Right ventricle myocardium inferior (tissue), 1 donor: ENCODE data around the gene C5orf15. TPM values are rescaled to one million over a fixed set of nuclear protein-coding genes. Genes with fewer than 3 reads are reported as not detected.
"Not testable (repeated sequence)": the region's sequence is repeated elsewhere in the genome, so short reads cannot be mapped to it uniquely, and the experiment has no call there.

ENCODE experiments used
- ATAC-seq: fragments of 200-7000 bp; cut with Tn5 transposase; one replicate; pipeline ENCODE4 v1.9.1; 2020; ENCODE audit warnings: mild to moderate bottlenecking, moderate library complexity
- DNase-seq: peaks from one replicate; pipeline ENCODE4 v3.0.0; 2021; ENCODE audit errors: missing footprints
- intact Hi-C: fragments of 100-400 bp; cut with DNase I; formaldehyde crosslinking; loops from one replicate; pipeline ENCODE4 v1.11.0; 2022
- total RNA-seq: library from RNA; stranded (reverse); fragmentation: NEBNext Ultra II Directional; extraction: Animal tissue kit (Norgen Biotek cat#: 25700); gene quantifications from one replicate; pipeline ENCODE4 v1.2.1, GENCODE V29; 2021
- donor health status: DM: no; HTN: yes; CAD: no; lungs with severe emphysema.

The C5orf15 gene
- total RNA-seq, 1 donor from 2014 or later = 34.1 TPM

GRCh38 chr5:133969654-133970324 lies 1.4 kb upstream of the C5orf15 start:
- no peak for ATAC-seq
- intact Hi-C loops = no loop called here
- no peak for DNase-seq

GRCh38 chr5:133967698-133968203 lies 674 bp downstream of the C5orf15 start:
- ATAC-seq (peak; percentile 12), DNase-seq (no peak)
- intact Hi-C loops = no loop called here

GRCh38 chr5:133967124-133967523 lies 1.3 kb downstream of the C5orf15 start:
- intact Hi-C loops = no loop called here
- peak; percentile 37 for ATAC-seq
- DNase-seq = no peak

DNA sequence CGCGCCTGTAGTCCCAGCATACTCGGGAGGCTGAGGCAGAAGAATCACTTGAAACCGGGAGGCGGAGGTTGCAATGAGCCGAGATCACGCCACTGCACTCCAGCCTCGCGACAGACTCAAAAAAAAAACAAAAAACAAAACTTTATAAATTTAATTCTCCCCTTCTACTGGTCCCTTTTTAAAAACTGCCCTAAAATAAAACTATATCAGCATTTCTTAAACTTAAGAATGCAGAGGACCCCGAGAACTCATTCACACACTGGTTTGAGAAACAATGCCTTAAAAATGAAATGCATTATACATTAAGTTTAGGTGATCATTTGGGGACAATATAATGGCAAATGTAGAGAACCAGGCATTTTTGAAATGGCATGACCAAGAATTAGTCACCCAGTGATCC lies 2.3 kb downstream of the C5orf15 start:
- ATAC-seq = no peak
- intact Hi-C loops = no loop called here
- no peak for DNase-seq

DNA sequence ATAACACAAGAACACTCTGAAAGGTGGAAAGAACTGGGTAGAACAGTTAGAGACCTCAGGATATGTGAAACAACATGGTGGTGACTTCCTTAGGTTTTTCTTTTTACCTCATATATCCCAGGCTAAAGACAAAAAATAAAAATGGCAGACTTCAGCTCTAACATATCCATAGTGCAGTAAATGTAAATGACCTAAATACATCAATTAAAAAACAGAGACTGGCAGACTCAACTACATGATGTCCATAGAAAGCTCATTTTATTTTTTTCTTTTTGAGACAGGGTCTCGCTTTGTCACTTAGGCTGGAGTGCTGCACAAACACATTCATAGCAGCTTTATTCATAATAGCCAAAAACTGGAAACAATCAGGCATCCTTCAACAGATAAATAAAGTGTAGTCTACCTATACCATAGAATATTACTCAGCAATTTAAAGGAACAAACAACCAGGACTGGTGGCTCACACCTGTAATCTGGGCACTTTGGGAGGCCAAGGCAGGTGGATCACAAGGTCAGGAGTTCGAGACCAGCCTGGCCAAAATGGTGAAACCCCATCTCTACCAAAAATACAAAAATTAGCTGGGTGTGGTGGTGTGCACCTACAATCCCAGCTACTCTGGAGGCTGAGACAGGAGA lies 4.8 kb downstream of the C5orf15 start:
- no peak for ATAC-seq
- no peak for DNase-seq
- intact Hi-C loops = no loop called here

DNA sequence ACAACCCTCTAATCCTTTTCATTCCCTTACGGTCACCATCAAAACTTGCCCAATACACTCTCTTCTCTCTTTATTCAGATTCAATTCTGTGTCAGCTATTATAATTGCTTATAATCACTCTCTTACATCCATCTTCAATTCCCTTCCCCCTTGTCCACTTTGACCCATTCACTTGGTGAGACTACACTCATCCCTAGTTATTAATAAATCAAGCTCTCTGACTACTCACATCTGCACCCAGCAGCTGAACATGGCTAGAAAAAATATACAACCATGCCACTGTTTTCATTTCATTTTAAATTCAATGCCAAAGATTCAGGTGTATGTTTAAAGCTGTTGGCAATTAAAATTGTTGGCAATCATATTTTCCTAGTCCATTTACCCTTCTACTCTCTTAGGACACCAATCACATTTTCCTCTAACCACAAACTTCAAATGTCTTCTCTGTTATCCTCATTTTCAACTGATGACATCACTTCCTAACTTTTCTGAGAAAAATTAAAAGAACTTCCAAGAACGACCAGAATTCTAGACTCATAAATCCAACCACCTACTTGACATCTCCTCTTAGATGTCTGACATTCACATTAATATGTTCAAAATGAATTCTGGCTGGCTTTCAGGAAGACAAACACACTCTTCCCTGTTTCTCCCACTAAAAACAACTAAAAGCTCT lies 5.5 kb downstream of the C5orf15 start:
- intact Hi-C loops = no loop called here
- ATAC-seq = no peak
- DNase-seq = no peak

DNA sequence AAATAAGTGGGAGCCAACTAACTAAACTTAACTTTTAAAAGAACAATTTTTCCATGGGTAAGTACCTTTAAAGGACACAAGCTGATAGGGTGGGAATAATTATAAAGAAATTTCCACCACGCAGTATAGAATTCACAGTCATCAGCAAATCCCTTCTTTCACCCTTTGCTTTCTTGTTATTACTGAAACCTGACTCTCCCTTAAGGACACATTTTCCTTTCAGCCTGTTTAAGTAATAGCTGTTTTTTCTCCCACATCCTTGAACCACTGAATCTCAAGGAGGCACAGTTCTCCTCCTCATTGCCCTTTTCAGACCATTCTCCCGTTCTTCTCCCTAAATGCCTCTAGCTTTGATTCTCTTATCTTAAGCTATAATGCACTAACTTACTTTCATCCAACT lies 6.3 kb downstream of the C5orf15 start:
- intact Hi-C loops = no loop called here
- DNase-seq = no peak
- no peak for ATAC-seq

DNA sequence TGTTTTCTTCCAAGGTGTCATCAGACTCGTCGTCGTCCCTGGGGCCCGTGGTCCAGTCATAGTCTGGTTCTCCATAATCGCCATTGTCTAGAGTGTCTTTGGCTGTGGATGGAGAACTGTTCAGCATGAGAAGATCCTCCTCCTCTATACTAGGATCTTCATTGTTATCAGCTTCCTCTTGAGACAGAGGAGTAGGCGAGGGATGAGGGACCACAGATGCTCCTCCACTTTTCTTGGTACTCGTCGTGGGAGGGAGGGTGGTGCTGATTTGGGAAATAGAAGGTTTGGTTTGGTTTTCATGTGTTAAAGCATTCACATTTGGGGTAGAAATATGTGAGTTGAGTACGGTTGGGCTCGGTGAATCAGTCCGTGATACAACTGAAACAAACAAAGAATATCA lies 8.8 kb downstream of the C5orf15 start:
- ATAC-seq = no peak
- no peak for DNase-seq
- intact Hi-C loops = no loop called here

GRCh38 chr5:133957591-133957990 lies 10.8 kb downstream of the C5orf15 start:
- ATAC-seq (no peak), DNase-seq (no peak)
- intact Hi-C loops = no loop called here

DNA sequence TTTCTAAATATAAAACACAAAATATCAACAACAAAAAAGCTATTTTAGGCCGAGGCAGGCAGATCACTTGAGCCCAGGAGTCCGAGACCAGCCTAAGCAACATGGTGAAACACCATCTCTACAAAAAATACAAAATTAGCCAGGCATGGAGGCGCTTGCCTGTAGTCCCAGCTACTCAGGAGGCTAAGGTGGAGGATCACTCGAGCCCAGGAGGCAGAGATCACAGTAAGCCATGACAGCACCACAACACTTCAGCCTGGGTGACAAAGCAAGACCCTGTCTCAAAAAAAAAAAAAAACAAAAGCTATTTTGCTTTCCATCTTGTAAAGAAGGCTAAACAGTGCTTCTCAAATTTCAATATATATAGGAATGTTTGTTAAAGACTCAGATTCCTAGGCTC lies 11.3 kb downstream of the C5orf15 start:
- no peak for ATAC-seq
- intact Hi-C loops = no loop called here

GRCh38 chr5:133956196-133956595 lies 12.2 kb downstream of the C5orf15 start:
- DNase-seq, intact Hi-C loops, ATAC-seq: not testable (repeated sequence)

More for the DNA sequence above, 11.3 kb downstream of the C5orf15 start:
- no peak for DNase-seq

DNA sequence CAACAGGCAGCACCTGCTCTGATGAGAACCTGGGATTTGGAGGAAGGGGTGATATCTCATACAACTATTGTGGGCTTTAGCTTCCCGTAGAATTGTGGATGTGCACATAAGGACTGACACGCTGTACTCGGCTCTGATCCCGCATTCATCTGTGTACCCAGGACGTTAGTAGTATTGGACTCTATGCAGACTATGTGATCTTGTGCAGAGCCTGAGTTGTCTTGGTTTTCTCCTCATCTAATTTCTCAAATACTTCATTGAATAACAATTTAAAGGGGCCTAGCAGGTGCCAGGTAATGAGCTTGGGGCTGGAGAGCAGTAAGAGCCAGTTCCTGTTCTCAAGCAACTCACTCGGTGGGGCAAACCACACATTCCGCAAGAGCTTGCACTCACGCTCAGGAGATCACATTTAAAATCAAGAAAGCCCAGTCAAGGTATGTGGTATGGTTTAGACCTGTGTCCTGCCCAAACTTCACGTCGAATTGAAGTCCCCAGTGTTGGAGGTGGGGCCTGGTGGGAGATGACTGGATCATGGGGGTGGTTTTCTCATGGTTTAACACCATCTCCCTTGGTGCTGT lies 14.8 kb downstream of the C5orf15 start:
- intact Hi-C loops = loop anchor here (5.0 kb wide), 1 partner anchor 41 kb away; no protein-coding TSS in a partner anchor
- DNase-seq (no peak), ATAC-seq (no peak)

GRCh38 chr5:133952729-133953567 lies 15.5 kb downstream of the C5orf15 start:
- intact Hi-C loops = loop anchor here (5.0 kb wide), 1 partner anchor 41 kb away; no protein-coding TSS in a partner anchor
- DNase-seq (no peak), ATAC-seq (peak; percentile 86)

GRCh38 chr5:133950821-133951612 lies 17.4 kb downstream of the C5orf15 start:
- ATAC-seq (peak; percentile 53), DNase-seq (no peak)
- intact Hi-C loops = loop anchor here (5.0 kb wide), 1 partner anchor 39 kb away; no protein-coding TSS in a partner anchor

GRCh38 chr5:133948721-133949120 lies 19.7 kb downstream of the C5orf15 start:
- intact Hi-C loops = loop anchor here (10.0 kb wide), 2 partner anchors 194 to 524 kb away; no protein-coding TSS in a partner anchor
- DNase-seq (no peak), ATAC-seq (no peak)

- DNase-seq (no peak), ATAC-seq (no peak)
- intact Hi-C loops = loop anchor here (10.0 kb wide), 2 partner anchors 193 to 523 kb away; no protein-coding TSS in a partner anchor
Observed at GRCh38 chr5:133947431-133947841, 21.0 kb downstream of the C5orf15 start.

DNA sequence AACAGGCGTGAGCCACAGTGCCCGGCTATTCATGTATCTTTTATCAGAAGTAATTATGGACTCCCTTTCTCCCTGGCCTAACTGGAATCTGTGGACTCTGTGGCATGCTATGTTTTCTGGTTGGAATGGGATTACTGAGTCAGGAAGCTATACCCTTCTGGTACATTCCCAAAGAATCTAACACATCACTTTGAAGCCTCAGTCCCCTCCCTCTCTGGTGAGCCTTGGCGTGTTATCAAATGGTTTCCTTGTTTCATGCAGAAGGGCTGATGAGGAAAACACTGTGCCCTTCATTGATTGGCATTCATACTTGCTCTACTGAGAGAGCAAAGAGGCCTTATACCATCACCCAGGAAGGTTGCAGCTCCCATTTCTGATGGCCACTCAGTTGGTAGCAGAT lies 22.9 kb downstream of the C5orf15 start:
- intact Hi-C loops = loop anchor here (10.0 kb wide), 2 partner anchors 191 to 521 kb away; no protein-coding TSS in a partner anchor
- no peak for DNase-seq
- no peak for ATAC-seq
